Measurements from ENCODE around the gene PXK. TPM values are rescaled to one million over a fixed set of nuclear protein-coding genes. Genes with fewer than 3 reads are reported as not detected.

Gene PXK
- total and polyA plus RNA-seq, 10 of the 15 experiments (the other 5 are each of a cell fraction or from before 2014, with no cell fraction given): 8.4 to 38.0 (median 27.6) TPM

DNA sequence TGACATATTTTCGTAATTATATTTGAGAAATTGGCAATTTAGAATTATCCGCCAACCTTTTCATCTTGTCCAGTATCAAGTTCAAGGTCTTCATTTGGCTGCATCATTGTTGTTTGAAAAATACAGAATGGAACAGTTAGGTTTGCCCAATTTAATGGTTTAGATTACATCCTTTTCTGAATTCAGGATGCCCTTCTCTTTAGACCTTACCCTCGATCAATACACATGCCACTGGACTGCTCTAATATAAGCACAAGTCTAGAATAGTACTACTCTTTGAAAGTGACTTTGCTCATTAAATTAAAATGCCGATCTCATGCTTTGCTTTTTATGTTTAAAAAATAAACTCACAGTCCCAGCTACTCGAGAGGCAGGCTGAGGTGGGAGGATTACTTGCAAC, 44.5 kb downstream of the PXK start (continued):
- TF ChIP-seq, protein P1, sequence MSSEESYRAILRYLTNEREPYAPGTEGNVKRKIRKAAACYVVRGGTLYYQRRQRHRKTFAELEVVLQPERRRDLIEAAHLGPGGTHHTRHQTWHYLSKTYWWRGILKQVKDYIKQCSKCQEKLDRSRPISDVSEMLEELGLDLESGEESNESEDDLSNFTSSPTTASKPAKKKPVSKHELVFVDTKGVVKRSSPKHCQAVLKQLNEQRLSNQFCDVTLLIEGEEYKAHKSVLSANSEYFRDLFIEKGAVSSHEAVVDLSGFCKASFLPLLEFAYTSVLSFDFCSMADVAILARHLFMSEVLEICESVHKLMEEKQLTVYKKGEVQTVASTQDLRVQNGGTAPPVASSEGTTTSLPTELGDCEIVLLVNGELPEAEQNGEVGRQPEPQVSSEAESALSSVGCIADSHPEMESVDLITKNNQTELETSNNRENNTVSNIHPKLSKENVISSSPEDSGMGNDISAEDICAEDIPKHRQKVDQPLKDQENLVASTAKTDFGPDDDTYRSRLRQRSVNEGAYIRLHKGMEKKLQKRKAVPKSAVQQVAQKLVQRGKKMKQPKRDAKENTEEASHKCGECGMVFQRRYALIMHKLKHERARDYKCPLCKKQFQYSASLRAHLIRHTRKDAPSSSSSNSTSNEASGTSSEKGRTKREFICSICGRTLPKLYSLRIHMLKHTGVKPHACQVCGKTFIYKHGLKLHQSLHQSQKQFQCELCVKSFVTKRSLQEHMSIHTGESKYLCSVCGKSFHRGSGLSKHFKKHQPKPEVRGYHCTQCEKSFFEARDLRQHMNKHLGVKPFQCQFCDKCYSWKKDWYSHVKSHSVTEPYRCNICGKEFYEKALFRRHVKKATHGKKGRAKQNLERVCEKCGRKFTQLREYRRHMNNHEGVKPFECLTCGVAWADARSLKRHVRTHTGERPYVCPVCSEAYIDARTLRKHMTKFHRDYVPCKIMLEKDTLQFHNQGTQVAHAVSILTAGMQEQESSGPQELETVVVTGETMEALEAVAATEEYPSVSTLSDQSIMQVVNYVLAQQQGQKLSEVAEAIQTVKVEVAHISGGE (CRISPR knock-in tag; IDR thresholded peaks at IDR 0.05): no peak
- TF ChIP-seq, protein P2, sequence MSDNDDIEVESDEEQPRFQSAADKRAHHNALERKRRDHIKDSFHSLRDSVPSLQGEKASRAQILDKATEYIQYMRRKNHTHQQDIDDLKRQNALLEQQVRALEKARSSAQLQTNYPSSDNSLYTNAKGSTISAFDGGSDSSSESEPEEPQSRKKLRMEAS (IDR thresholded peaks at IDR 0.05; ENCODE audit: low read depth, low read length): no peak
- no peak for TF ChIP-seq MEF2B (IDR thresholded peaks at IDR 0.05; ENCODE audit: partially characterized antibody, poor library complexity, severe bottlenecking)

DNA sequence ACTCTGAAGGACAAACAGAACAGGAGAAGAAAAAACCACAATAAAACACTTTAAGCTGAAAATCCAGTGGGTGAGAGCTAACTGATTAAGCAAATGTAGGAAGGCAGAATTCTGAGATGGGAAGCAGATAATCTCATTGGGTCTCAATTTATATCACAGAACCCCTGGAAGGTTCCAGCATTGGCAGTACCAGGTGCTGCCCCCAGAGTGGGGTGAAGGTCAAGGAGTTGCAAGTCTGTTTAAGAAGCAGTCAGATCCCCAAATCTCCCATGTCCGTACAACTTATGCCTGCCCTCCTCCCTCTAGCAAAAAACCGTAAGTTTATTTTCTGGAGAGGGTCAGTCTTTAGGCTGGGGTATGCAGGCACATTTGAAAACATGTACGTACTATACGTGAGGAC, 45.1 kb downstream of the PXK start:
- Histone ChIP-seq H3K27me3 (replicated peaks in 1 of 2; ENCODE audit: control insufficient read depth in 2 of 2, insufficient read depth in 2 of 2, low read length in 1 of 2) (no peaks in the 10 kb centered on the region), H4K20me1 (ENCODE audit: control insufficient read depth, insufficient read depth) (no peaks in the 10 kb centered on the region), H3K4me2 (ENCODE audit: control insufficient read depth, insufficient read depth) (no peak overlapping the region), H3K27ac (ENCODE audit: control insufficient read depth, insufficient read depth) (no peak overlapping the region), H3K4me1 (ENCODE audit: control insufficient read depth, insufficient read depth, low read length) (no peaks in the 10 kb centered on the region), H3K9me3 (replicated peaks; ENCODE audit: control insufficient read depth, insufficient read depth, low read length) (no peaks in the 10 kb centered on the region), H3K9ac (ENCODE audit: control insufficient read depth, insufficient read depth, low read length) (no peak overlapping the region), H2AFZ (ENCODE audit: control insufficient read depth, low read depth, low read length) (no peak overlapping the region), H3K36me3 (ENCODE audit: control insufficient read depth in 2 of 2, insufficient read depth in 2 of 2, low read length in 1 of 2) (no peaks in the 10 kb centered on the region), H3K4me3 (no peak overlapping the region), H3K79me2 (ENCODE audit: control insufficient read depth, insufficient read depth, low read length) (no peaks in the 10 kb centered on the region)
- ATAC-seq (no peak), FAIRE-seq (no peak), DNase-seq (ENCODE audit: low read depth, low spot score) (no peak)
- BruUV-seq (replicated peaks): no TSS peak
- ChIA-PET POLR2A (interaction anchor here (0.6 kb wide), 1 partner anchor 28 kb away, joined by 6 read pairs; no protein-coding TSS in a partner anchor), SMC1A (ENCODE audit: uncharacterized antibody, unreplicated experiment) (interaction anchor here (0.9 to 1.8 kb wide), 4 partner anchors 26 to 44 kb away, joined by 3 to 5 read pairs (median 4); no protein-coding TSS in a partner anchor), RAD21 (ENCODE audit: unreplicated experiment) (no interaction called here), CTCF (interaction anchor here (1.0 kb wide), 2 partner anchors 40 to 44 kb away, joined by 3 read pairs; no protein-coding TSS in a partner anchor)
- in situ Hi-C loops (cut with MboI) (no loop called here), intact Hi-C loops (cut with micrococcal nuclease; ENCODE audit: unreplicated experiment) (no loop called here)
- WGBS (ENCODE audit: insufficient coverage, insufficient replicate concordance, low lambda C conversion rate, missing lambda C conversion rate): 60% methylated on average over 4 of the region's 4 CpGs
- no peak for TF ChIP-seq RCOR1 (conservative IDR thresholded peaks at IDR 0.05; ENCODE audit: low read depth, low read length)
- no peak for TF ChIP-seq YBX1 (IDR thresholded peaks at IDR 0.05)
- no peak for TF ChIP-seq SUZ12 (IDR thresholded peaks at IDR 0.05; ENCODE audit: unreplicated experiment)
- no peak for TF ChIP-seq ZSCAN29 (IDR thresholded peaks at IDR 0.05)
- TF ChIP-seq, protein P2 (IDR thresholded peaks at IDR 0.05; ENCODE audit: low read depth, low read length): no peak
- TF ChIP-seq SMAD1 (IDR thresholded peaks at IDR 0.05; ENCODE audit: low read depth, partially characterized antibody): no peak
- TF ChIP-seq, protein P3, sequence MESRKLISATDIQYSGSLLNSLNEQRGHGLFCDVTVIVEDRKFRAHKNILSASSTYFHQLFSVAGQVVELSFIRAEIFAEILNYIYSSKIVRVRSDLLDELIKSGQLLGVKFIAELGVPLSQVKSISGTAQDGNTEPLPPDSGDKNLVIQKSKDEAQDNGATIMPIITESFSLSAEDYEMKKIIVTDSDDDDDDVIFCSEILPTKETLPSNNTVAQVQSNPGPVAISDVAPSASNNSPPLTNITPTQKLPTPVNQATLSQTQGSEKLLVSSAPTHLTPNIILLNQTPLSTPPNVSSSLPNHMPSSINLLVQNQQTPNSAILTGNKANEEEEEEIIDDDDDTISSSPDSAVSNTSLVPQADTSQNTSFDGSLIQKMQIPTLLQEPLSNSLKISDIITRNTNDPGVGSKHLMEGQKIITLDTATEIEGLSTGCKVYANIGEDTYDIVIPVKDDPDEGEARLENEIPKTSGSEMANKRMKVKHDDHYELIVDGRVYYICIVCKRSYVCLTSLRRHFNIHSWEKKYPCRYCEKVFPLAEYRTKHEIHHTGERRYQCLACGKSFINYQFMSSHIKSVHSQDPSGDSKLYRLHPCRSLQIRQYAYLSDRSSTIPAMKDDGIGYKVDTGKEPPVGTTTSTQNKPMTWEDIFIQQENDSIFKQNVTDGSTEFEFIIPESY (IDR thresholded peaks at IDR 0.05): no peak
- TF ChIP-seq ATF7 (IDR thresholded peaks at IDR 0.05; ENCODE audit: low read depth): no peak
- TF ChIP-seq EGR1 (IDR thresholded peaks at IDR 0.05; ENCODE audit: borderline replicate concordance in 1 of 2, low read depth in 2 of 2, low read length in 2 of 2): no peak
- no peak for TF ChIP-seq TCF12 (IDR thresholded peaks at IDR 0.05; ENCODE audit: low read depth, low read length)
- TF ChIP-seq, protein P4, sequence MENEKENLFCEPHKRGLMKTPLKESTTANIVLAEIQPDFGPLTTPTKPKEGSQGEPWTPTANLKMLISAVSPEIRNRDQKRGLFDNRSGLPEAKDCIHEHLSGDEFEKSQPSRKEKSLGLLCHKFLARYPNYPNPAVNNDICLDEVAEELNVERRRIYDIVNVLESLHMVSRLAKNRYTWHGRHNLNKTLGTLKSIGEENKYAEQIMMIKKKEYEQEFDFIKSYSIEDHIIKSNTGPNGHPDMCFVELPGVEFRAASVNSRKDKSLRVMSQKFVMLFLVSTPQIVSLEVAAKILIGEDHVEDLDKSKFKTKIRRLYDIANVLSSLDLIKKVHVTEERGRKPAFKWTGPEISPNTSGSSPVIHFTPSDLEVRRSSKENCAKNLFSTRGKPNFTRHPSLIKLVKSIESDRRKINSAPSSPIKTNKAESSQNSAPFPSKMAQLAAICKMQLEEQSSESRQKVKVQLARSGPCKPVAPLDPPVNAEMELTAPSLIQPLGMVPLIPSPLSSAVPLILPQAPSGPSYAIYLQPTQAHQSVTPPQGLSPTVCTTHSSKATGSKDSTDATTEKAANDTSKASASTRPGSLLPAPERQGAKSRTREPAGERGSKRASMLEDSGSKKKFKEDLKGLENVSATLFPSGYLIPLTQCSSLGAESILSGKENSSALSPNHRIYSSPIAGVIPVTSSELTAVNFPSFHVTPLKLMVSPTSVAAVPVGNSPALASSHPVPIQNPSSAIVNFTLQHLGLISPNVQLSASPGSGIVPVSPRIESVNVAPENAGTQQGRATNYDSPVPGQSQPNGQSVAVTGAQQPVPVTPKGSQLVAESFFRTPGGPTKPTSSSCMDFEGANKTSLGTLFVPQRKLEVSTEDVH (IDR thresholded peaks at IDR 0.05; ENCODE audit: low read depth, partially characterized antibody): no peak
